SK-N-MC (cell line): Measurements from ENCODE around the gene HTD2.

Experiments
- DNase-seq: peaks from one replicate; pipeline ENCODE4 v3.0.0-alpha.2; 2011; ENCODE audit warnings: low read depth, low spot score
- H3K27ac ChIP-seq: fragments of 200-600 bp; sonication (generic); 2 replicates; pipeline ENCODE4 v1.5.1; 2016; ENCODE audit warnings: mixed run types
- H3K36me3 ChIP-seq: fragments of 200-600 bp; sonication (generic); 2 replicates; pipeline ENCODE4 v1.6.1; 2017; ENCODE audit warnings: antibody characterized with exemption, low read length, mixed read lengths; ENCODE audit not compliant: insufficient read depth
- H3K4me3 ChIP-seq: fragments of 200-600 bp; sonication (generic); 2 replicates; pipeline ENCODE4 v1.5.1; 2016
- H3K9ac ChIP-seq: fragments of 200-600 bp; sonication (generic); 2 replicates; pipeline ENCODE4 v1.8.0; 2017; ENCODE audit warnings: mixed run types, mixed read lengths; ENCODE audit not compliant: insufficient read length
- H3K9me3 ChIP-seq: fragments of 200-600 bp; sonication (generic); 2 replicates; pipeline ENCODE4 v1.6.1; 2017; ENCODE audit warnings: low read depth, mild to moderate bottlenecking, antibody characterized with exemption, low read length, moderate library complexity, mixed read lengths
- EZH2 ChIP-seq: fragments of 200-600 bp; sonication (generic); IDR thresholded peaks from one replicate; pipeline ENCODE4 v1.6.1; 2017; ENCODE audit warnings: antibody characterized with exemption
- FOXP2 ChIP-seq: optimal IDR thresholded peaks from 2 replicates; pipeline ENCODE3; 2011; ENCODE audit warnings: mild to moderate bottlenecking, moderate library complexity; ENCODE audit not compliant: insufficient read depth; ENCODE audit errors: extremely low read length, control extremely low read depth
- POLR2AphosphoS5 ChIP-seq: IDR thresholded peaks from 2 replicates; pipeline ENCODE4 v1.6.1; 2012; ENCODE audit warnings: mild to moderate bottlenecking, low read depth, low read length, borderline replicate concordance

Gene HTD2

GRCh38 chr3:58324391-58325390 lies 18.4 kb downstream of the HTD2 start:
- Histone ChIP-seq H3K4me3 (no peak overlapping the region), H3K27ac (no peak overlapping the region), H3K9ac (no peak overlapping the region), H3K36me3 (no peaks in the 10 kb centered on the region), H3K9me3 (no peaks in the 10 kb centered on the region)
- no peak for TF ChIP-seq FOXP2
- no peak for TF ChIP-seq EZH2
- TF ChIP-seq POLR2AphosphoS5 = no peak
- no peak for DNase-seq

- TF ChIP-seq POLR2AphosphoS5 (no peak), EZH2 (no peak), FOXP2 (no peak)
- H3K36me3 ChIP-seq = no peaks in the 10 kb centered on the region
- H3K27ac ChIP-seq = no peak overlapping the region
- H3K4me3 ChIP-seq = no peak overlapping the region
- H3K9me3 ChIP-seq = no peaks in the 10 kb centered on the region
- H3K9ac ChIP-seq = no peak overlapping the region
- DNase-seq = no peak
Observed at GRCh38 chr3:58325525-58325992, 19.2 kb downstream of the HTD2 start.

GRCh38 chr3:58326267-58326900 lies 20.1 kb downstream of the HTD2 start:
- Histone ChIP-seq H3K36me3 (no peaks in the 10 kb centered on the region), H3K9me3 (no peaks in the 10 kb centered on the region), H3K9ac (no peak overlapping the region), H3K4me3 (no peak overlapping the region), H3K27ac (no peak overlapping the region)
- no peak for TF ChIP-seq FOXP2
- no peak for TF ChIP-seq EZH2
- no peak for TF ChIP-seq POLR2AphosphoS5
- DNase-seq = no peak

- Histone ChIP-seq H3K9me3 (no peaks in the 10 kb centered on the region), H3K4me3 (no peak overlapping the region), H3K27ac (no peak overlapping the region), H3K36me3 (no peaks in the 10 kb centered on the region), H3K9ac (no peak overlapping the region)
- no peak for DNase-seq
- TF ChIP-seq FOXP2 (no peak), EZH2 (no peak), POLR2AphosphoS5 (no peak)
Observed at GRCh38 chr3:58329150-58329921, 23.0 kb downstream of the HTD2 start.

- no peaks in the 10 kb centered on the region for H3K36me3 ChIP-seq
- no peak for DNase-seq
- no peak overlapping the region for H3K9ac ChIP-seq
- no peak overlapping the region for H3K27ac ChIP-seq
- TF ChIP-seq FOXP2 (no peak), EZH2 (no peak), POLR2AphosphoS5 (no peak)
- H3K4me3 ChIP-seq = no peak overlapping the region
- no peaks in the 10 kb centered on the region for H3K9me3 ChIP-seq
Observed at GRCh38 chr3:58329922-58330413, 23.6 kb downstream of the HTD2 start.

- no peak overlapping the region for H3K4me3 ChIP-seq
- no peak overlapping the region for H3K27ac ChIP-seq
- TF ChIP-seq EZH2 = no peak
- no peak for TF ChIP-seq FOXP2
- TF ChIP-seq POLR2AphosphoS5 = no peak
- H3K9me3 ChIP-seq = no peaks in the 10 kb centered on the region
- DNase-seq = no peak
- H3K9ac ChIP-seq = no peak overlapping the region
- H3K36me3 ChIP-seq = no peaks in the 10 kb centered on the region
Observed at GRCh38 chr3:58331593-58332152, 25.4 kb downstream of the HTD2 start.

- H3K9me3 ChIP-seq = no peaks in the 10 kb centered on the region
- H3K9ac ChIP-seq = peak within 1 kb of the TSS; percentile 63
- DNase-seq = no peak
- no peak within 1 kb of the TSS for H3K27ac ChIP-seq
- no peaks in the 10 kb centered on the region for H3K36me3 ChIP-seq
- TF ChIP-seq EZH2 (no peak), FOXP2 (no peak), POLR2AphosphoS5 (no peak)
- peak within 1 kb of the TSS; percentile 81 for H3K4me3 ChIP-seq
Observed at GRCh38 chr3:58332575-58333188, 26.4 kb downstream of the HTD2 start, which contains the start of gene PXK. TSS of gene PXK (plus strand) at chr3:58332892. CDS start at chr3:58332989, 97 bp downstream.
